Transverse colon (tissue), 4 donors: ENCODE data around the gene MEX3B. TPM values are rescaled to one million over a fixed set of nuclear protein-coding genes. Genes with fewer than 3 reads are reported as not detected.
"Not testable (repeated sequence)": the region's sequence is repeated elsewhere in the genome, so short reads cannot be mapped to it uniquely, and the experiment has no call there.

Source experiments
- DNase-seq: peaks from one replicate; pipeline ENCODE4 v3.0.0-alpha.2; 2019
- H3K27ac ChIP-seq, 4 donors: fragments of 200-600 bp; sonication (generic); 2 replicates each; pipeline ENCODE4 v1.5.1; 2016 to 2018; ENCODE audit warnings: inconsistent platforms in 4 of 4
- H3K27me3 ChIP-seq: fragments of 200-600 bp; sonication (generic); 2 replicates; pipeline ENCODE4 v1.5.1; 2017; ENCODE audit warnings: inconsistent platforms
- H3K36me3 ChIP-seq, 4 donors: fragments of 200-600 bp; sonication (generic); 2 replicates each; pipeline ENCODE4 v1.5.1; 2017 to 2019; ENCODE audit warnings: inconsistent platforms in 4 of 4
- H3K4me1 ChIP-seq, 4 donors: fragments of 200-600 bp; sonication (generic); 2 replicates each; pipeline ENCODE4 v1.5.1; 2017 to 2020; ENCODE audit warnings: inconsistent platforms in 4 of 4
- H3K4me3 ChIP-seq, 4 donors: fragments of 200-600 bp; sonication (generic); 1 replicate in 1 of 4; 2 replicates in 3 of 4; pipeline versions ENCODE4 v1.5.1 to v1.6.1; 2017 to 2019; ENCODE audit warnings: inconsistent platforms in 4 of 4
- H3K9me3 ChIP-seq, 2 donors: fragments of 200-600 bp; sonication (generic); 2 replicates each; pipeline ENCODE4 v1.5.1; 2017 to 2019; ENCODE audit warnings: inconsistent platforms in 2 of 2
- EP300 ChIP-seq: sonication (generic); formaldehyde crosslinking; IDR thresholded peaks from one replicate; pipeline ENCODE4 v1.6.1; 2017; ENCODE audit warnings: antibody characterized with exemption, low read depth
- POLR2A ChIP-seq: fragments of 450-650 bp; IDR thresholded peaks from one replicate; pipeline ENCODE4 v1.6.1; 2016; ENCODE audit warnings: antibody characterized with exemption, mild to moderate bottlenecking, moderate library complexity
- POLR2AphosphoS5 ChIP-seq, 3 donors: sonication (generic); formaldehyde crosslinking; IDR thresholded peaks; one replicate each; pipeline ENCODE4 v1.6.1; 2016; ENCODE audit warnings: antibody characterized with exemption in 3 of 3
- WGBS, 2 donors: methylation state at CpG; one replicate each; pipeline ENCODE4 v1.1.5; 2018; ENCODE audit warnings: low coverage in 1 of 2; 5-methylcytosine and 5-hydroxymethylcytosine counted together
- in situ Hi-C, 4 donors: fragments of 200-750 bp; cut with MboI; loops; one replicate each; pipeline versions ENCODE4 v1.15.0 to v1.15.1; 2017; ENCODE audit warnings: low sequenced_read_pairs in 3 of 4, low pct_ligation_motif_present in 1 of 4, low pct_unique_long_range_greater_than_20kb in 1 of 4
- intact Hi-C: fragments of 100-400 bp; cut with DNase I; formaldehyde crosslinking; loops from one replicate; pipeline ENCODE4 v1.15.1; 2023; ENCODE audit warnings: low total_unique reads
- total RNA-seq, 4 donors: library from RNA; depleted of rRNA; stranded (reverse); fragments of >200 nt; gene quantifications; one replicate each; pipeline ENCODE4 v1.1.0, GENCODE V29; 2016
- TF ChIP-seq, protein P1 (sequence below), 5 experiments: fragments of 200-600 bp in 3 of 5; fragments of 450-650 bp in 2 of 5; sonication (generic) in 3 of 5; IDR thresholded peaks; 1 replicate in 2 of 5; 2 replicates in 3 of 5; pipeline ENCODE4 v1.5.1; 2016 to 2017; ENCODE audit warnings: antibody characterized with exemption in 5 of 5, inconsistent platforms in 3 of 5, mild to moderate bottlenecking in 2 of 5, moderate library complexity in 1 of 5

MEX3B gene
- total RNA-seq, 4 donors from 2014 or later = 0.68 to 14.9 (median 1.7) TPM; not detected in 1

DNA sequence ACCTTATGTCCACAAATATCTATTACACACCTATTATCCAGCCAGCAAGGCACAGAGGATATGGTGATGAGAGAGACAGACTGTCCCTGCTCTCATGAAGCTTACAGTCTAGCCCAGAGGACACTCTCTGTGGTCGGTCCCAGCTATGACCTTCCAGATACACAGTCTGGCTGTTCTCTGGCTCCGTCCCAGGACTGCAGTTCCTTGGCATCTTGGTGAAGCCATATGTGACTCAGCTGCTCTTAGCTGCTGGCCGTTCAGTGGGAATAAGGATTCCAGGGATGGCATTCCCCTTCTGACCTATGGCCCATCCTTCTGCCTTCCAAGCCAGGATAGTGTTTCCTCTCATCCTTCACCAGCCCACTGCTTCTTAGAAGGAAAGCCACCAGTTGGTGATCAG lies 30.8 kb downstream of the MEX3B start:
- Histone ChIP-seq H3K4me1 (no peaks in the 10 kb centered on the region), H3K27ac (no peak overlapping the region), H3K4me3 (no peak overlapping the region), H3K27me3 (no peaks in the 10 kb centered on the region), H3K36me3 (no peaks in the 10 kb centered on the region), H3K9me3 (no peaks in the 10 kb centered on the region)
- intact Hi-C loops (no loop called here), in situ Hi-C loops (no loop called here)
- TF ChIP-seq, protein P1, sequence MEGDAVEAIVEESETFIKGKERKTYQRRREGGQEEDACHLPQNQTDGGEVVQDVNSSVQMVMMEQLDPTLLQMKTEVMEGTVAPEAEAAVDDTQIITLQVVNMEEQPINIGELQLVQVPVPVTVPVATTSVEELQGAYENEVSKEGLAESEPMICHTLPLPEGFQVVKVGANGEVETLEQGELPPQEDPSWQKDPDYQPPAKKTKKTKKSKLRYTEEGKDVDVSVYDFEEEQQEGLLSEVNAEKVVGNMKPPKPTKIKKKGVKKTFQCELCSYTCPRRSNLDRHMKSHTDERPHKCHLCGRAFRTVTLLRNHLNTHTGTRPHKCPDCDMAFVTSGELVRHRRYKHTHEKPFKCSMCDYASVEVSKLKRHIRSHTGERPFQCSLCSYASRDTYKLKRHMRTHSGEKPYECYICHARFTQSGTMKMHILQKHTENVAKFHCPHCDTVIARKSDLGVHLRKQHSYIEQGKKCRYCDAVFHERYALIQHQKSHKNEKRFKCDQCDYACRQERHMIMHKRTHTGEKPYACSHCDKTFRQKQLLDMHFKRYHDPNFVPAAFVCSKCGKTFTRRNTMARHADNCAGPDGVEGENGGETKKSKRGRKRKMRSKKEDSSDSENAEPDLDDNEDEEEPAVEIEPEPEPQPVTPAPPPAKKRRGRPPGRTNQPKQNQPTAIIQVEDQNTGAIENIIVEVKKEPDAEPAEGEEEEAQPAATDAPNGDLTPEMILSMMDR (IDR thresholded peaks at IDR 0.05) = no peak
- TF ChIP-seq POLR2AphosphoS5 (IDR thresholded peaks at IDR 0.05) (no peak), EP300 (no peak), POLR2A (no peak)
- 83% methylated on average over 3 of the region's 3 CpGs; no CpG with 5 or more reads in 1 of the 2 donors for WGBS, 2 donors
- no peak for DNase-seq

DNA sequence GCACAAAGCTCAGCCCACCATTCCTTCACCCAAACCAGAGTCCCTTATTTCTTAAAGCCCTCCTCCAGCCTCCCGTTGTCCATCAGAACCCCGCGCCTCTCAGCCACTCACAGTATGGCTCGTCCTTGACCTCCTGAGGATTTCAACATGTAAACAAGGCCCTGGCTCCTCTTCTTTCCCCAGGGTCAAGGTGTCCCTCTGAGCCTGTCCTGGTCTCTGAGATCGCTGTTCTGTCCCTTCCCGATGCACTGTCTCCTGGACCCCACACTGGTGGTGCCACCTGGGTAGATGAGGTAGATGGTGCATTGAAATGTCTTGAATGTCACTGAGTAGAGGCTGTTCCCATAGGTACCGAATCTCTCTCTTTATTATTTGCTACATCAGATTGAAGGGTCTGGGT lies 32.9 kb downstream of the MEX3B start:
- Histone ChIP-seq H3K36me3 (no peaks in the 10 kb centered on the region), H3K27me3 (no peaks in the 10 kb centered on the region), H3K4me3 (no peak overlapping the region), H3K4me1 (no peaks in the 10 kb centered on the region), H3K9me3 (no peaks in the 10 kb centered on the region), H3K27ac (no peak overlapping the region)
- no peak for TF ChIP-seq EP300
- no peak for TF ChIP-seq POLR2A
- TF ChIP-seq, protein P1 (IDR thresholded peaks at IDR 0.05) = no peak
- no peak for TF ChIP-seq POLR2AphosphoS5 (IDR thresholded peaks at IDR 0.05)
- 80 to 96% methylated on average over 4 to 7 of the region's 7 CpGs for WGBS, 2 donors
- no peak for DNase-seq
- in situ Hi-C loops (no loop called here), intact Hi-C loops (no loop called here)

DNA sequence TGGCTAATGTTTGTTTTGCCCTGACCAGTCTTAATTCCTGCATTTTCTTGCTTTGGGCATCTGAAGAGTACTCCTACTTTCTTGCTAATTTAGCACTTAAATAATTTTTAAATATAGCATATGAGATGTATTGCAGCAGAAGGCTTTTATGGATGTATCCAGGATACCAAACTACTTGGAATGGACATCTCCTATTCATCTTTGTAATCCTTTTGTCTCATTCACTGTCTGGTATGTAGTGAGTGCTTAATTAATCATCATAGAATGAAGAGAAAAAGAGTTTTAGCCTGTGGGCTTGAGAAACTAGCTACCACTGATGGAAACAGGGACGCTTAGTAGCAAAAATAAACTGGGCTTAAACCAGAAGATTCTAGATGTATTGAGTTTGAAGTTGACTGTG lies 40.6 kb downstream of the MEX3B start:
- Histone ChIP-seq H3K27me3 (no peaks in the 10 kb centered on the region), H3K36me3 (no peaks in the 10 kb centered on the region), H3K4me3 (no peak overlapping the region), H3K9me3 (no peaks in the 10 kb centered on the region), H3K4me1 (no peaks in the 10 kb centered on the region), H3K27ac (no peak overlapping the region)
- intact Hi-C loops (no loop called here), in situ Hi-C loops (no loop called here)
- TF ChIP-seq EP300 (no peak), POLR2A (no peak), POLR2AphosphoS5 (IDR thresholded peaks at IDR 0.05) (no peak)
- TF ChIP-seq, protein P1 (IDR thresholded peaks at IDR 0.05) = no peak
- 70 to 90% methylated on average over 1 of the region's 1 CpG for WGBS, 2 donors
- no peak for DNase-seq

DNA sequence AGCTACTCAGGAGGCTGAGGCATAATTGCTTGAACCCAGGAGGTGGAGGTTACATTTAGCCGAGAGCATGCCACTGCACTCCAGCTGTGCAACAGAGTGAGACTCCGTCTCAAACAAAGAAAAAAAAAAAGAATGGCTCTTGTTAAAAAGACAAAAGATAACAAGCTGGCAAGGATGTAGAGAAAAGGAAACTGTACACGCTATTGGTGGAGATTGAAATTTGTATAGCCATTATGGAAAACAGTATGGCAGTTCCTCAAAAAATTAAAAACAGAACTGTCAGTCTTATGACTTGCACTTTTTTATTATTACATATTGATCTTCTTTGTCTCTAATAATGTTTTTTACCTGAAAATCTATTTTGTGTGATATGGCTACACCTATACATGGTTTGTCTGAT lies 41.9 kb downstream of the MEX3B start:
- DNase-seq = no peak
- intact Hi-C loops (no loop called here), in situ Hi-C loops (no loop called here)
- Histone ChIP-seq H3K4me1 (no peaks in the 10 kb centered on the region), H3K27ac (no peak overlapping the region), H3K27me3 (no peaks in the 10 kb centered on the region), H3K4me3 (no peak overlapping the region), H3K36me3 (no peaks in the 10 kb centered on the region), H3K9me3 (no peaks in the 10 kb centered on the region)
- no peak for TF ChIP-seq POLR2A
- TF ChIP-seq, protein P1 (IDR thresholded peaks at IDR 0.05) = no peak
- TF ChIP-seq POLR2AphosphoS5 (IDR thresholded peaks at IDR 0.05) = no peak
- no peak for TF ChIP-seq EP300
- WGBS, 2 donors = 73 to 84% methylated on average over 3 of the region's 3 CpGs

DNA sequence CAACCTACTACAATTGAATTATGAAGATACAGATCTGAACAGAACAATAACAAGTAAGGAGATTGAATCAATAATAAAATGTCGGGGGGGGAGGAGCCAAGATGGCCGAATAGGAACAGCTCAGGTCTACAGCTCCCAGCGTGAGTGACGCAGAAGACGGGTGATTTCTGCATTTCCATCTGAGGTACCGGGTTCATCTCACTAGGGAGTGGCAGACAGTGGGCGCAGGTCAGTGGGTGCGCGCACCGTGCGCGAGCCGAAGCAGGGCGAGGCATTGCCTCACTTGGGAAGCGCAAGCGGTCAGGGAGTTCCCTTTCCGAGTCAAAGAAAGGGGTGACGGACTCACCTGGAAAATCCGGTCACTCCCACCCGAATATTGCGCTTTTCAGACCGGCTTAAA lies 50.7 kb downstream of the MEX3B start:
- H3K9me3 ChIP-seq = peaks cover 5 to 11% of the 10 kb centered on the region in 2 donors
- H3K36me3 ChIP-seq, H3K27ac ChIP-seq, H3K27me3 ChIP-seq, H3K4me1 ChIP-seq, in situ Hi-C loops, DNase-seq, intact Hi-C loops, H3K4me3 ChIP-seq: not testable (repeated sequence)
- 96 to 100% methylated on average over 4 to 22 of the region's 22 CpGs for WGBS, 2 donors
